Measurements from ENCODE around the gene CLMN.

CLMN gene, protein sequence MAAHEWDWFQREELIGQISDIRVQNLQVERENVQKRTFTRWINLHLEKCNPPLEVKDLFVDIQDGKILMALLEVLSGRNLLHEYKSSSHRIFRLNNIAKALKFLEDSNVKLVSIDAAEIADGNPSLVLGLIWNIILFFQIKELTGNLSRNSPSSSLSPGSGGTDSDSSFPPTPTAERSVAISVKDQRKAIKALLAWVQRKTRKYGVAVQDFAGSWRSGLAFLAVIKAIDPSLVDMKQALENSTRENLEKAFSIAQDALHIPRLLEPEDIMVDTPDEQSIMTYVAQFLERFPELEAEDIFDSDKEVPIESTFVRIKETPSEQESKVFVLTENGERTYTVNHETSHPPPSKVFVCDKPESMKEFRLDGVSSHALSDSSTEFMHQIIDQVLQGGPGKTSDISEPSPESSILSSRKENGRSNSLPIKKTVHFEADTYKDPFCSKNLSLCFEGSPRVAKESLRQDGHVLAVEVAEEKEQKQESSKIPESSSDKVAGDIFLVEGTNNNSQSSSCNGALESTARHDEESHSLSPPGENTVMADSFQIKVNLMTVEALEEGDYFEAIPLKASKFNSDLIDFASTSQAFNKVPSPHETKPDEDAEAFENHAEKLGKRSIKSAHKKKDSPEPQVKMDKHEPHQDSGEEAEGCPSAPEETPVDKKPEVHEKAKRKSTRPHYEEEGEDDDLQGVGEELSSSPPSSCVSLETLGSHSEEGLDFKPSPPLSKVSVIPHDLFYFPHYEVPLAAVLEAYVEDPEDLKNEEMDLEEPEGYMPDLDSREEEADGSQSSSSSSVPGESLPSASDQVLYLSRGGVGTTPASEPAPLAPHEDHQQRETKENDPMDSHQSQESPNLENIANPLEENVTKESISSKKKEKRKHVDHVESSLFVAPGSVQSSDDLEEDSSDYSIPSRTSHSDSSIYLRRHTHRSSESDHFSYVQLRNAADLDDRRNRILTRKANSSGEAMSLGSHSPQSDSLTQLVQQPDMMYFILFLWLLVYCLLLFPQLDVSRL

DNA sequence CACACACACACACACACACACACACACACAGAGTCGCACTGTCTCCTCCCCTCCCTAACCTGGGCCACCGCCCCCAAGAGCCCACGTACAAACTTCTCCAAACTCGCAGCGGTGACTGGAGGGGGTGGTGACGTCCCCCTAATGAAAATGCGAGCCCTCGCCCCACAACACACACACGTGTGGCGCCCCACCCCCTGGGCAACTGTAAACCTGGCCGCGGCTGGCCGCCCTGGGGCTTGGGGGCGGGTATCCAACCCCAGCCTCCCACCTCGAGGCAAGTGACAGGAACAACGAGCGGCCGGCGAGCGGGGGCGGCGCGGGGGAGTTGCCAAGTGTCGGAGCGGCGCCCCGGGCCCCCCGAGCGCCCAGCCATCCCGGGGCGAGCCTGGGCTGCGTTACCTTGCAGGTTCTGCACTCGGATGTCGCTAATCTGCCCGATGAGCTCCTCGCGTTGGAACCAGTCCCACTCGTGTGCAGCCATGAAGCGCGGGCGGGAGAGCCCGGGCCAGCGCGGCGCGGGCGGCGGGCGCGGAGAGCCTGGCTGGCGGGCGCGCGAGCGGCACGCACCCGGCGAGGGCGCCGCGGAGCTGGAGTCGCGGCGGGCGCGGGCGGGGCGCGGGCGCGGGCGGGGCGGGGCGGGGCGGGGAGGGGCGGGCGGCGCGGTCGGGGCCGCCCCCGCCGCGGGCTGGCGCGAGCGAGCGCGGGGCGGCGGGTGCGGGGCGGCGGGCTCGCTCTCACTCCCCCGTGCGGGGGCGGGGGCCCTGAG is at the start of gene CLMN:
Gene CLMN, minus strand, starts transcription at position 597 of the 766 bp plus-strand sequence. Its CDS starts 116 bp downstream, at position 481.
- no peak for DNase-seq

DNA sequence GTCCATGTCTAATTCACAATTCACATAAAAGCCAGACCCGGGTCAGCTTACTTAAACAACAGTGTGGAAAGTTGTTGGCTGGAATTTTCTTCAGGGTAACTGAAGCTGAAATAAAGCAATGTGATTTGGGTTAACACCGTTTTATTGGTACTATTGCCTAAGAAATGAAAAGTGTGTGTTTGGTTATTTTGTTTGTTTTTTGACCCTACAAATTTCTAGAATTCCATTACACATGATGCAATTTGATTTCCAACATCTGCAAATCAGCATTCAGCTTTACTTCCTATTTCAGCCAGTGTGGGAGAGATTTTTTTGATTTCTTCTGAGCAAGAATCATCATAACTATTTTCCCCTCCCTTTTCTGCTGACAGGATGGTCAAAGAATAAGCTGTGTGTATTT is 45.7 kb upstream of the CLMN start:
- DNase-seq = no peak

DNA sequence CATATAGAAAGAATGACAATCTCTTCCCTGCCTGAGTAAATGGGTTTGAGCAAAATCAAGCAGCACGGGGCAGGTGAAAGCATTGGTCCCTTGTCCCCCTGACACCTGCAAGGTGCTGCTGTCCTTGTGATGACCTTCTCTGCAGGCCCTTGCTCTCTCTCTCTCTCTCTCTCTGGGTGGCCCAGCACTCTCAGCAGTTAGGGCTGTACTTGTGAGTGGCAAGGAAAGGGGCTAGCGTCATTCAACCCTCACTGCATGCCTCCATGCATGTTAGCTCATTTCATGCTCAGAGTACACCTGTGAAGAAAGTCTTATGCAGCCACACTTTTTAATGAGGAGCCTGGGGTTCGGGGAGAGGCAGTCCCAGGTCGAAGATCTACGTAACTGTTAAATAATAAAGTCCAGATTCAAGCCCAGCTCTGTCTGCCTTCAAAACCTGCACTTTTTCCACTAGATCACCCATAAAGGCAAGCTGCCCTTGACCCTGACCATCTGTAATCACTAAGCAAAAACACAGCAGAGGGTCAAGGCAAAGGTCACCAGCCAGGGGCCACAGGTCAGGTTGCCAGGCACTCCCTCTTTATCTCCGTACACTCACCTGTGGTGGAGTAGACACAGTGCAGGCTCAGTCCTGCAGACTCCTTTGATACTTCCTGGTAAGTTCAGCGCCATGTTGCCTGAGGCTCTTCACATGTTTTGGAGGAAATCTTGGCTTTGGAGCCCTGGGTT is 44.9 kb upstream of the CLMN start:
- DNase-seq = no peak

DNA sequence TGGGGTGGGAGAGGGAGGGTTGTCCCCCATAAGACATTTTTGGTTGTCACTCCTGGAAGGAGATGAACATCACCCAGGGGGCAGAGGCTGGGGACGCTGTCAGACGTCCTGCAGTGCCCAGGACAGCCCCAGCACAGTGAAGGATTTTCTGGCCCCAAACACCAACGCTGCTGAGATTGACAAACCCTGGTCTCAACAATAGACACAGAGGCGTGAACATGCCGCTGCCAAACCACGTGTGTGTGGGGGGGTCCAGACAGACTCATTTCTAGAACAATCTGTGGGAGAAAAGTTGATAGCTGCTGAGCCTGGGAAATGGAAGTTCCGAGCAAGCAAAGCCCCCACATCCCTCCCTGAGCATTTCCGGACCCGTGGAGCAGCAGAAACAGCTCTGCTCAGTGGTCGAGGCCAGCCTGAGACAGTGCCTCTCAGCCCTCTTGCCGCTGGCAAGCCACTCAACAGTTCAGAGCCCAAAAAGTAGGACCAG is 43.8 kb upstream of the CLMN start:
- DNase-seq = no peak

DNA sequence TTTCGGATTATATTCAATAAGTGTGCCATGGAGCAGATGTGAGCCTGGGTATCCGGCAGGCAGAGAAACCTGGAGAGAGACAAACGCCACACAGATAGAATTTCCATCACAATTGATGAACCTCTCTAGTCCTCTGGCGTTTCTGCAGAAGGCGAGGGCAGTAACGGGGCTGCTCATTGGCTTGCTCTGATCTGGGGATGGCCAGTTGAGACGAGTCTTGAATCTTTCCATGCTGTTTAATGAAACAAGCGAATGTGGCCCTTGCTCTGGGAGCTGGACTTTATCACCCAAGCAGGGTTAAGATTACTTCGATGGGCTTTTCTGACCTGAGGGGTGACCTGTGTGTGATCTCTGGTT is 42.4 kb upstream of the CLMN start:
- no peak for DNase-seq

DNA sequence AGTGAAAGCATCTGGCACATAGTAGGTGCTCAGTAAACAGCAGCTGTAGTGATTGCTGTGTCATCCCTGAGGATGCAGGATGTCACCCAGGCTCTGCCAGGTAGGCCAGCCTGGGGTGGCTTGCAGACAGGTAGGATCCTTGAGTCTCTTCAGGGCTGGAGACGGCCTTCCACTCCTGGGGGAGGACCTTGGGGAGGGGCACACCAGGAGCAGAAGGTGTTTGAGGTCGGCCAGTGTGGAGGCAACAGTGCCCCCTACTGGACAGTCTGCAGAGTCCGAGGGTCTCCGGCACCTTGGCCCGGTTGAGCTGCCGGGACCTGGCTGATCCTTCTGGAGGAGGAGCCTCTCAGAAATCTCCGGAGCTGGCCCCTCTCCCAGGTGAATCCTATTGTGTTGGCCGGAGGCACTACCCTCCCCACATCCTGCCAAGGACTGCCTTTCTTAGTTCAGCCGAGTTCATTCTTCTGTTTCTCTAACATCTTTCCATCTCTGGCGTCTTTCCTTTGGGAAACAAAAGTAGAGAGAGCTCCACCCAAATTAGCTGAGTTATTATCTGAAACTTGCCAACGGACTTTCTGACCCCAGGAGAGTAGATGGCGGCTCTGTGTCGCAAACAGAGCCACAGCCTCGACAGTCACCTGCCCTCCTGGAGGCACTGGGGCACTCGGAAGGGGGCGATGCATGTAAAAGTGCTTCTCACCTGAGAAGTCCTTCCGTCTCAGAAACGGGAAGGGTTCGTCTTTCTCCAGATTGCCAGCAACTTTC is 41.8 kb upstream of the CLMN start:
- DNase-seq = peak in 1 of 2 experiments; percentile 2

DNA sequence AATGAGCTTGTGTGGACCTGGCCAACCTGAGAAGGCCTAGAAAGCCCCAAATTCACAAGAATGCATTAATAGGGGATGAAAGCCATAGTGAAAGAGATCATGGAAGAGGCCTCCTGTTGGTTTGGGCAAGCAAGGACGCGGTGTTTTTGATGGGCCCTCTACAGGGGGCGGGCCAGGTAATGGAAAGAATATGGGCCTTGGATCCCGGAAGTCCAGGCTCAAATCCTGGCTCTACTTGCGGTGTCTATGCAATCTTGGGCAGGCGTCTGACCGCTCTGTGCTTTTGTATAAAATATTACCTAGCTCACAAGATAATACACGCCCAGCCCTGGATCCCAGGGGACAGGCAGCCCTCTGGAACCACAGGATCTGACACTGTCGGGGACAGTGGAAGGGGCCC is 41.1 kb upstream of the CLMN start:
- no peak for DNase-seq

DNA sequence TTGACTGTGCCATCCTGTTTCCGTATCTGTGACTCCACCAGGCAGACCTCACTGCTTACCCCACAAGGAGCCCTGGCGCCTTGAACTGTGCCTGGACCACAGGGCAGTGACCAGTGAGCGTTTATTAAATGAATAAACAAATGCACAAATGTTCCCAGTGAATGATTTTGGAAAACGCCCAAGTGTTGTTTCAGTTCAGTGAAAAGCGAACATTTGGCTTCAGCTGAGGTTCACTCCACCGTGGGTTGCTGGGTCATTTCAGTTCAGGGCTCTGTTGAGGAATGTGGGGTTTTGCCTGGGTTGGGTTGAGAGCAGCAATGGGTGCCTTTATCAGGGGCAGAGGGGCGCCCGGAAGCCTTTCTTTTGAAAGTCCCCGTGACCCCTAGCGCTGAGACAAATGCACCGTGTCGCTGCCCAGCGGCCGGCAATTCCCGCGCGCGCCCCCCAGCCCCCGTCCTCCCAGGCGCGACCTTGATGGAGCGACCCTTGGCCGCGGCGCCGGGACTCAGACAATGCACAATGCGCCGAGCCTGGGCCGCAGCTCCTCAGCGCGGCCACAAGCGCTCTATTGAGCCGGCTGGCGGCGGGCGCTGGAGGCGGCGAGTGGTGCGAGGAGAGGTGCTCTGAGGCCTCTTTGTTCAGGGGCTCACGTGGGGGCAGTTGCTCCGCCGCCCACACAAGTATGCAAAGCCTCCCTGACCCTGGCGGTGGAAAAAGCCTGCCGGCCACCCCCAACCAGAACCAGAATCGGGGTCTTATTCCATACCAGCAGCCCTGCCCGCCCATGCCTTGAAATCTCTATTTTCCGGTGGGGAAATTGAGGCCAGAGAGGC is 40.5 kb upstream of the CLMN start:
- DNase-seq = no peak

DNA sequence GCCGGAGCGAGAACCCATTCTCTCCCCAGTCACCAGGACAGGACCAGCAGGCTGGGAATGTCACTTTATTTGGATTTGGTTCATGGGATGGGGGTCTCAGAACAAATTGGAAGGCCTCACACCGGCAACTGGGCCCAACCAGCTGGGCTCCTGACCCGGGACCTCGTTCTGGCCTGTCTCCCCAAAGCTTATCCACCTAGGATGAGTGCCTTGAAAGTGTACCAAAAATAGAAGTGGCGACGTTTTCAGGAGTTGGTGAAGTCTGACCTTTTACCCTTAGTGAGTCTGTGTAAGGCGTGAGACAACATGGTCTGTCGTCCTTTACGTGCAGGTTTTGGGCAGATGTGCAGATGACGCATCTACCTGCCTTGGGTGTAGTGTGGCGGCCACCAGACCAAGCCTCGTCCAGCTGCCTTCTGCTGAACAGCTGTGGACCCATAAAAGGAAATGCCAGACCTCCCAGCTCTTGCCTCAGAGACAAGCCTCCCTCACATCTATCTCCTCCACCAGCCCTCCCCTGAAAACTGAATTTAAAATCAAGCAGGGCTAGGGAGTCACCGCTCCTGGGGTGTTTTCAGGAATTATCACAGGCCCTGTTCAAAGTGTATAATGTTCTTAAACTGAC is 36.6 kb upstream of the CLMN start:
- no peak for DNase-seq

DNA sequence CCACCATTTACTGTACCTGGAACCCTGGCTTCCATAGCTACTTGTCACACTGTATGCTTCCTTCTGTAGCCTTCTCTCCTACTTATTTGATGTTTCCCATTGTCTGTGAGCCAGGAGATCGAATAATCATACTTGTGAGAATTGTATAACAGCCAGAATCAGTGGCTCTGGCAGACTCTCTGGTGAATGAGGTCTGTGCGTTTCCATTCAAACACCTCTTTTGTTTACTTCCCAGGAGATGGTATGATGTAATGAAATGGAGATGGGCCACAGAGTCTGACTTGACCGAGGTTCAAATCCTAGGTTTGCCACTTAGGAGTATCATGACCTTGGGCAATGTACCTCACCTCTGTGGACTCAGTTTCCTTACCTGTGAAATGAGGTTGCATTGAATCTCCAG is 35.7 kb upstream of the CLMN start:
- no peak for DNase-seq

DNA sequence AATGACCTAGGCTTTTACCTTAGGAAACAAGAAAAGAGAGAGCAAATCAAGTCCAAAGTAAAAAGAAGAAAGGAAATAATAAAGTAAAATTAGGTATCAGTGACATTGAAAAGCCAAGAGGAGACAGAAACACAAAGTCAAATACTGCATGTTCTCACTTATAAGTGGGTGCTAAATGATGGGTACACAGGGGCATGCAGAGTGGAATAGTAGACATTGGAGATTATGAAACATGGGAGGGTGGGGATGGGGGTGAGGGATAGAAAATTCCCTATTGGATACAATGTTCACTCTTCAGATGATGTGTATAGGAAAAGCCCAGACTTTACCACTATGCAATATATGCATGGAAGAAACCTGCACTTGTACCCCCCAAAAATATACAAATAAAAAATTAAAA is 35.1 kb upstream of the CLMN start:
- no peak for DNase-seq

DNA sequence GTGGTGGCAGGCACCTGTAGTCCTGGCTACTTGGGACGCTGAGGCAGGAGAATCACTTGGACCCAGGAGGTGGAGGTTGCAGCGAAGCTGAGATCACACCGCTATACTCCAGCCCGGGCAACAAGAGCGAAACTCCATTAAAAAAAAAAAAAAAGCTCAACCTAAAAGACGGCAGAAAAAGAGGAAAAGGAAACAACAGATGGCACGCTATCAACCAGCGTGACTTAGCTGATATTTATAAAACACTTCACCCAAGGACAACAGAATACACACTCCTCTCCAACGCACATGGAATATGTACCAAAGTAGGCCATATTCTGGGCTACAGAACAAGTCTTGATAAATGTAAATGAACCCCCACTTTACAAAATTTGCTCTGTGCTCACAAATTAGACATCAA is 34.0 kb upstream of the CLMN start:
- DNase-seq = no peak

DNA sequence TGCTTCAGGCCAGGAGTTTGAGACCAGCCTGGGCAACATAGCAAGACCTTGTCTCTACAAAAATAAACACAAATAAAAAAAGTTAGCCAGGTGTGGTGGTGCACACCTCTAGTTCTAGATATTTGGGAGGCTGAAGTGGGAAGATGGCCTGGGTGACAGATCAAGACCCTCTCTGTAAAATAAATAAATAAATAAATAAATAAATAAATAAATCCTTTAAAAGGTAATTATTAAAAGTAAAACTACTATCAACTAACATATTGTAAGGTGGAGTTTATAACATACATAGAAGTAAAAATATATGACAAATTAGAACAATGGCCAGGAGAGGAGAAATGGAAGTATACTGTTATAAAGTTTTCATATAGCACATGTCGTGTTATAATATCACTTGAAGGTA is 33.3 kb upstream of the CLMN start:
- no peak for DNase-seq

DNA sequence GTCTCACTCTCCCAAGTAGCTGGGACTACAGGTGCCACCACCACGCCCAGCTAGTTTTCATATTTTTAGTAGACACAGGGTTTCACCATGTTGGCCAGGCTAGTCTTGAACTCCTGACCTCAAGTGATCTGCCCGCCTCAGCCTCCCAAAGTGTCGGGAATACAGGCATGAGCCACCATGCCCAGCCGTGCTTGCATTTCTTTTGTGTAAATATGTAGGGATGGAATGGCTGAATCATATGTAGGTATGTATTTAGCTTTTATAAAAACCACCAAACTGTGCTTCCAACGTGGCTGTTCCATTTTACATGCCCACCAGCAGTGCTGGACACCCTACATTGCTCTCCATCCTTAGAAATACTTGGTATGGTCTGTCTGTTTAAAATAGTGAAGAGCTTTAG is 32.8 kb upstream of the CLMN start:
- DNase-seq = no peak

DNA sequence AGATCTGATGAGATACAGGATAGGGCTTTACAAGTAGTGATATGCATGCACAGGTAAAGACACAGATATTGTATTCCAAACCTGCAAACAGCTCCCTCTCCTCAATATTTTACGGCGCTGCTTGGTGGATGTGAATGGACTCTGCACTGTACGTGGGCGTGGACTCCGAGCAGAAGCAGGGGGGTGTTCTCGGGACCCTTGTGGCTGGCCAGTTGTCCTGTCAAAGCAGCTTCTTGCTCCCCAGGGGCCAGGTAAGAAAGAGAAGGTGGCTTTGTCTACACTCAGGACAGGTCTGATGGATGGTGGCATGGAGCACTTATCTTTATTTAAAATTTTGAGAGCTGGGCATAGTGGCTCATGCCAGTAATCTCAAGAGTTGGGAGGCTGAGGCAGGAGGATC is 29.5 kb upstream of the CLMN start:
- no peak for DNase-seq

DNA sequence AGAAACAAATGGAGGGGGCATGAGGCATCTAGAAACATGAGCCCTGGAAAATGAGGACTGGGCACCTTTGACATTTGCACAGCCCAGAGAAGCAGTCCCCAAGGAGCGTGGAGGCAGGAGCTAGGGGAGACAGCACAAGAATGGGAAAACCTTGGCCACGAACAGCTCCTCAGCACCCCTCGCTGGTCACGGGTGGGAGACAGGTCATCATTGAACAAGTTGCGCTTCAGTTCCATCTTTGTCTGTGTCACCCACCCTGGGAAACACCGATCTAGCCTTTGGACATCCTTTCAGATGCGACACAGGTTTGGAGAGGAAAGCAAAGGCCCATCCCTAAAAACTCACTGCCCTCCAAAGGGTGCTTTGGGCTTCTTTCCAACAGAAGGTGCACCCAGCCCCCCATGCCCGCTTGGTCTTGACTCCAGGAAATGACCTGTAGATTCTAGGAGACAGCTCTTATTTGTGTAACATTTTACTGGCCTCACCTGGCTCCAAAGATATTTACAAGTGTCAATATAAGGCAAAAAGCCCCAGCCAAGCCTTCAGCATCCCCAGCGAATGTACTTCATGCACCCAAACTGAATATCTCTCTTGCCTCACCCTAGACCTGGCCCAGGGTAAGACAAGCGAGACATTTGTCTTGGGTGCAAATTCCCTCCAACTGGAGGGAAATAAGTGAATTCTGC is 28.8 kb upstream of the CLMN start:
- DNase-seq = no peak

DNA sequence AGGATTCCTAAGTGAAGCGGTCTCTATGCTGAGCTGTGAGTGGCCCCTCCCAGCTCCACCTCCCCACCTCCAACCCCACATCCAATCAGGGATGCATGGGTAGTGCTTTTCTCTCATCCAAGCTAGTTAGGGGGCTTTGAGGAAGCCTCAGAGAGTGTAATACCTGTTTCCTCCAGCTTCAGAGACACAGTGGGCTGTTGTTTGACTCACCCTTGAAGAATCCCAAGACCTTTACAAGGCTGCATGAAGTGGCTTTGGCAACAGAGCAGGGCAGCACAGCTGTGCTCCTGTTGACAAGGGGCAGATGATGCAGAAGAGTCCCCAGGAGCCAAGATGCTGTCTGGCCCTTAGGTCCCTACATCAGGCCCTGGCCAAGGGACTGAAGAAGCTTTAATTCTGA is 27.1 kb upstream of the CLMN start:
- DNase-seq = no peak

DNA sequence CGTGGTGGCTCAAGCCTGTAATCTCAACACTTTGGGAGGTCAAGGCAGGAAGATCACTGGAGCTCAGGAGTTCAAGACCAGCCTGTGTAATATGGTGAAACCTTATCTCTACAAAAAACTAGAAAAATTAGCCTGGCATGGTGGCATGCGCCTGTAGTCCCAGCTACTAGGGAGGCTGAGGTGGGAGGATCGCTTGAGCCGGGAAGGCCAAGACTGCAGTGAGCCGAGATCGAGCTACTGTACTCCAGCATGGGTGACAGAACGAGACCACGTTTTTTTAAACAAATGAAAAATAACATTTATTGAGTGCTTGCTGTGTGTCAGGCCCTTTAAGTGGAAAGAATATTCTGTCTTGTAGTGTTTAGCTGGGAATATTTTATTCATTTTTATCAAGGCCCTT is 26.6 kb upstream of the CLMN start:
- no peak for DNase-seq

DNA sequence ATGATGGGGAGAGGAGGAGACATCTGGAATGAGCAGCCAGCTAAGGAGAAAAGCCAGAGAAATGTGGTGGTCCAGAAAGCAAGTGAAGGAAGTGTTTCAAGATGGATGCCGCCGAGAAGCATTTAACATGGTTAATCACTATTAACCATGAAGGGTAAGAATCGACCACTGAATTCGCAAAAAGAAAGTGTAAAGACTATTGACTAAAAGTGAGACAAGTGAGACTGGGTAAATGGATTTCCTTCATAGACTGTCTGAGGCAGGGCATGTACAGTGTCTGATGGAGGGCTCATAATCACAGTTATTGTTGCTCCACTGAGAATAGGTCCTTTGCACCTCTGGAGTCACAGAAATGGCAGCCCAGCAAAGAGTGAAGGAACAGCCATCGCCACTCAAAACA is 25.3 kb upstream of the CLMN start:
- DNase-seq = no peak

DNA sequence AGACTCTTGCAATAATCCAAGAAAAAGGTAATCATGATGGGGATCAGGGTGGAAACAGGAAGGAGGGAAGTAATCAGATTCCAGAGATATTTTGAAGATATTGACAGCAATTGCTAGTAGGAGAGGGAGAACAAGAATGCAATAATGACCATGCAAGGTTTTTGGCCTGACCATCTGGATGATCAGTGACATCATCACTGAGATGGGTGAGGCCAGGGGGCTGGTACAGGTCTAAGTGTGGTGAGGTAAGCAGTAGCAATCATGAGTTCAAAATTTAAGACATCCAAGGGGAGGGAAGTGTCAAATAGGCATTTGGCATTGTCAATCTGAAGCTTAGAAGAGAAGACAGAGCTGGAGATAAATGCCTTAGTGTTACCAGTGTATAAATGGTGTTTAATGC is 24.8 kb upstream of the CLMN start:
- no peak for DNase-seq

Measured in SHP77 (cell line).